HG03520 (cell line): ENCODE measurements around the gene KIF13A.
"Not testable (repeated sequence)": the region's sequence is repeated elsewhere in the genome, so short reads cannot be mapped to it uniquely, and the experiment has no call there.

Experiments used
- ATAC-seq: cut with Tn5 transposase; IDR thresholded peaks from one replicate; pipeline ENCODE4 v1.9.1; 2021; ENCODE audit warnings: mild to moderate bottlenecking, moderate library complexity; ENCODE audit not compliant: unreplicated experiment

Gene KIF13A

GRCh38 chr6:17905611-17906592 is 81.5 kb downstream of the KIF13A start:
- no peak for ATAC-seq

- ATAC-seq: no peak
These were observed 82.8 kb downstream of the KIF13A start for GRCh38 chr6:17904491-17905120.

GRCh38 chr6:17902974-17903373 is 84.5 kb downstream of the KIF13A start:
- ATAC-seq: no peak

GRCh38 chr6:17901493-17901892 is 85.9 kb downstream of the KIF13A start:
- ATAC-seq: no peak

- ATAC-seq: no peak
These were observed 87.4 kb downstream of the KIF13A start for GRCh38 chr6:17900011-17900410.

GRCh38 chr6:17899491-17899890 is 87.9 kb downstream of the KIF13A start:
- ATAC-seq: no peak

- ATAC-seq: no peak
These were observed 89.8 kb downstream of the KIF13A start for GRCh38 chr6:17897681-17898080.

GRCh38 chr6:17894905-17895304 is 92.5 kb downstream of the KIF13A start:
- no peak for ATAC-seq

GRCh38 chr6:17894191-17894590 is 93.2 kb downstream of the KIF13A start:
- no peak for ATAC-seq

- ATAC-seq: no peak
These were observed 95.2 kb downstream of the KIF13A start for GRCh38 chr6:17892097-17892686.

- no peak for ATAC-seq
These were observed 97.1 kb downstream of the KIF13A start for GRCh38 chr6:17890309-17890708.

- ATAC-seq: not testable (repeated sequence)
These were observed 97.7 kb downstream of the KIF13A start for GRCh38 chr6:17889777-17890176.

GRCh38 chr6:17886891-17887290 is 100.5 kb downstream of the KIF13A start:
- no peak for ATAC-seq

GRCh38 chr6:17885889-17886576 is 101.4 kb downstream of the KIF13A start:
- ATAC-seq: no peak

GRCh38 chr6:17884498-17885478 is 102.6 kb downstream of the KIF13A start:
- peak; percentile 85 for ATAC-seq

- ATAC-seq: no peak
These were observed 103.6 kb downstream of the KIF13A start for GRCh38 chr6:17883665-17884497.

- ATAC-seq: no peak
These were observed 106.2 kb downstream of the KIF13A start for GRCh38 chr6:17881085-17881858.

GRCh38 chr6:17879184-17879583 is 108.3 kb downstream of the KIF13A start:
- ATAC-seq: no peak
